BLaER1 treated with 17β-estradiol and CSF1 and Interleukin-3, amounts not matched to agents 10 nM and 100 nM (cell line): ENCODE measurements around the gene TPD52L1.

Experiments used
- H3K27ac ChIP-seq, 11 experiments: shearing (Covaris generic); formaldehyde crosslinking; 2 replicates each; pipeline ENCODE4 v1.8.1; 2022
- H3K27me3 ChIP-seq, 11 experiments: shearing (Covaris generic); formaldehyde crosslinking; 2 replicates each; pipeline ENCODE4 v1.8.1; 2022
- H3K36me3 ChIP-seq, 11 experiments: shearing (Covaris generic); formaldehyde crosslinking; 2 replicates each; pipeline ENCODE4 v1.8.1; 2022
- H3K4me1 ChIP-seq, 10 experiments: shearing (Covaris generic); formaldehyde crosslinking; 2 replicates each; pipeline ENCODE4 v1.8.1; 2022
- H3K4me2 ChIP-seq, 11 experiments: shearing (Covaris generic); formaldehyde crosslinking; 2 replicates each; pipeline ENCODE4 v1.8.1; 2022
- H3K4me3 ChIP-seq, 10 experiments: shearing (Covaris generic); formaldehyde crosslinking; 2 replicates each; pipeline ENCODE4 v1.8.1; 2022
- H3K9ac ChIP-seq, 11 experiments: shearing (Covaris generic); formaldehyde crosslinking; 2 replicates each; pipeline ENCODE4 v1.8.1; 2022
- H3K9me3 ChIP-seq, 11 experiments: shearing (Covaris generic); formaldehyde crosslinking; replicated peaks in 1 of 11; 2 replicates each; pipeline ENCODE4 v1.8.1; 2022
- H4K20me1 ChIP-seq, 11 experiments: shearing (Covaris generic); formaldehyde crosslinking; 2 replicates each; pipeline ENCODE4 v1.8.1; 2022
- Cebpa-rat ChIP-seq, 11 experiments: shearing (Covaris generic); IDR thresholded peaks; 2 replicates each; pipeline ENCODE4 v1.8.1; 2022

The TPD52L1 gene

GRCh38 chr6:125208625-125209249, 55.2 kb downstream of the TPD52L1 start:
- no peaks in the 10 kb centered on the region for H3K36me3 ChIP-seq
- H3K9me3 ChIP-seq: no peaks in the 10 kb centered on the region
- H3K27me3 ChIP-seq: no peaks in the 10 kb centered on the region
- H4K20me1 ChIP-seq: no peaks in the 10 kb centered on the region
- no peak overlapping the region for H3K9ac ChIP-seq
- no peaks in the 10 kb centered on the region for H3K4me1 ChIP-seq
- TF ChIP-seq Cebpa-rat (IDR thresholded peaks at IDR 0.05): no peak
- no peak overlapping the region for H3K4me3 ChIP-seq
- H3K4me2 ChIP-seq: no peak overlapping the region
- no peak overlapping the region for H3K27ac ChIP-seq

- Histone ChIP-seq H3K4me3 (no peak overlapping the region), H3K36me3 (no peaks in the 10 kb centered on the region), H4K20me1 (no peaks in the 10 kb centered on the region), H3K4me2 (no peak overlapping the region), H3K9me3 (no peaks in the 10 kb centered on the region), H3K27me3 (no peaks in the 10 kb centered on the region), H3K27ac (no peak overlapping the region), H3K9ac (no peak overlapping the region), H3K4me1 (no peaks in the 10 kb centered on the region)
- no peak for TF ChIP-seq Cebpa-rat (IDR thresholded peaks at IDR 0.05)
Observed at GRCh38 chr6:125210667-125211066, 57.1 kb downstream of the TPD52L1 start.

- H3K4me2 ChIP-seq: no peak overlapping the region
- no peak for TF ChIP-seq Cebpa-rat (IDR thresholded peaks at IDR 0.05)
- no peaks in the 10 kb centered on the region for H3K9me3 ChIP-seq
- H3K27ac ChIP-seq: no peak overlapping the region
- H3K27me3 ChIP-seq: no peaks in the 10 kb centered on the region
- H3K4me3 ChIP-seq: no peak overlapping the region
- no peaks in the 10 kb centered on the region for H3K36me3 ChIP-seq
- H4K20me1 ChIP-seq: no peaks in the 10 kb centered on the region
- H3K9ac ChIP-seq: no peak overlapping the region
- H3K4me1 ChIP-seq: no peaks in the 10 kb centered on the region
Observed at GRCh38 chr6:125211352-125211751, 57.8 kb downstream of the TPD52L1 start.

GRCh38 chr6:125212377-125212776, 58.8 kb downstream of the TPD52L1 start:
- H3K27me3 ChIP-seq: no peaks in the 10 kb centered on the region
- H3K4me2 ChIP-seq: no peak overlapping the region
- H3K9ac ChIP-seq: no peak overlapping the region
- H3K9me3 ChIP-seq: no peaks in the 10 kb centered on the region
- no peak overlapping the region for H3K27ac ChIP-seq
- no peaks in the 10 kb centered on the region for H3K4me1 ChIP-seq
- no peak overlapping the region for H3K4me3 ChIP-seq
- no peaks in the 10 kb centered on the region for H3K36me3 ChIP-seq
- no peaks in the 10 kb centered on the region for H4K20me1 ChIP-seq
- no peak for TF ChIP-seq Cebpa-rat (IDR thresholded peaks at IDR 0.05)

- Histone ChIP-seq H3K4me3 (no peak overlapping the region), H3K4me2 (no peak overlapping the region), H3K27me3 (no peaks in the 10 kb centered on the region), H3K9me3 (no peaks in the 10 kb centered on the region), H3K36me3 (no peaks in the 10 kb centered on the region), H3K4me1 (no peaks in the 10 kb centered on the region), H4K20me1 (no peaks in the 10 kb centered on the region), H3K27ac (no peak overlapping the region), H3K9ac (no peak overlapping the region)
- TF ChIP-seq Cebpa-rat (IDR thresholded peaks at IDR 0.05): no peak
Observed at GRCh38 chr6:125213939-125214338, 60.4 kb downstream of the TPD52L1 start.

- no peak overlapping the region for H3K4me2 ChIP-seq
- no peaks in the 10 kb centered on the region for H3K4me1 ChIP-seq
- no peaks in the 10 kb centered on the region for H4K20me1 ChIP-seq
- no peak for TF ChIP-seq Cebpa-rat (IDR thresholded peaks at IDR 0.05)
- no peaks in the 10 kb centered on the region for H3K9me3 ChIP-seq
- H3K27ac ChIP-seq: no peak overlapping the region
- no peaks in the 10 kb centered on the region for H3K27me3 ChIP-seq
- no peaks in the 10 kb centered on the region for H3K36me3 ChIP-seq
- no peak overlapping the region for H3K4me3 ChIP-seq
- H3K9ac ChIP-seq: no peak overlapping the region
Observed at GRCh38 chr6:125215252-125215819, 61.8 kb downstream of the TPD52L1 start.

GRCh38 chr6:125216015-125216414, 62.4 kb downstream of the TPD52L1 start:
- Histone ChIP-seq H4K20me1 (no peaks in the 10 kb centered on the region), H3K36me3 (no peaks in the 10 kb centered on the region), H3K27me3 (no peaks in the 10 kb centered on the region), H3K27ac (no peak overlapping the region), H3K9me3 (no peaks in the 10 kb centered on the region), H3K4me1 (no peaks in the 10 kb centered on the region), H3K9ac (no peak overlapping the region), H3K4me3 (no peak overlapping the region), H3K4me2 (no peak overlapping the region)
- TF ChIP-seq Cebpa-rat (IDR thresholded peaks at IDR 0.05): no peak

GRCh38 chr6:125217369-125217768, 63.8 kb downstream of the TPD52L1 start:
- no peaks in the 10 kb centered on the region for H3K9me3 ChIP-seq
- no peak overlapping the region for H3K4me3 ChIP-seq
- H3K4me2 ChIP-seq: no peak overlapping the region
- no peaks in the 10 kb centered on the region for H3K4me1 ChIP-seq
- no peaks in the 10 kb centered on the region for H3K36me3 ChIP-seq
- H4K20me1 ChIP-seq: no peaks in the 10 kb centered on the region
- no peak for TF ChIP-seq Cebpa-rat (IDR thresholded peaks at IDR 0.05)
- H3K27ac ChIP-seq: no peak overlapping the region
- H3K9ac ChIP-seq: no peak overlapping the region
- no peaks in the 10 kb centered on the region for H3K27me3 ChIP-seq

- H3K4me1 ChIP-seq: no peaks in the 10 kb centered on the region
- no peak overlapping the region for H3K4me3 ChIP-seq
- no peak for TF ChIP-seq Cebpa-rat (IDR thresholded peaks at IDR 0.05)
- no peaks in the 10 kb centered on the region for H3K9me3 ChIP-seq
- no peaks in the 10 kb centered on the region for H3K36me3 ChIP-seq
- no peaks in the 10 kb centered on the region for H3K27me3 ChIP-seq
- no peak overlapping the region for H3K9ac ChIP-seq
- H3K27ac ChIP-seq: no peak overlapping the region
- H4K20me1 ChIP-seq: no peaks in the 10 kb centered on the region
- H3K4me2 ChIP-seq: no peak overlapping the region
Observed at GRCh38 chr6:125217992-125218391, 64.4 kb downstream of the TPD52L1 start.

- no peaks in the 10 kb centered on the region for H3K9me3 ChIP-seq
- H3K36me3 ChIP-seq: no peaks in the 10 kb centered on the region
Observed at GRCh38 chr6:125219361-125219895, 65.9 kb downstream of the TPD52L1 start.

More at GRCh38 chr6:125219361-125219895, 65.9 kb downstream of the TPD52L1 start:
- Histone ChIP-seq H3K4me1 (no peaks in the 10 kb centered on the region), H3K4me3 (no peak overlapping the region), H3K4me2 (no peak overlapping the region), H3K9ac (no peak overlapping the region), H3K27me3 (no peaks in the 10 kb centered on the region), H4K20me1 (no peaks in the 10 kb centered on the region), H3K27ac (no peak overlapping the region)
- no peak for TF ChIP-seq Cebpa-rat (IDR thresholded peaks at IDR 0.05)
